Measurements from ENCODE around the gene POC1B. TPM values are rescaled to one million over a fixed set of nuclear protein-coding genes. Genes with fewer than 3 reads are reported as not detected.

The POC1B gene
- total RNA-seq, 4 donors from 2014 or later, result 17.6 to 35.2 (median 23.8) TPM

- Histone ChIP-seq H3K4me3 (no peak overlapping the region), H3K4me1 (peaks cover 0 to 19% (median 3%) of the 10 kb centered on the region in 3 donors), H3K27me3 (no peaks in the 10 kb centered on the region), H3K36me3 (no peaks in the 10 kb centered on the region), H3K27ac (no peak overlapping the region), H3K9me3 (no peaks in the 10 kb centered on the region)
- 71 to 74% methylated on average over 3 to 4 of the region's 4 CpGs for WGBS, 2 donors (ENCODE audit: low coverage in 1 of 2)
- TF ChIP-seq POLR2AphosphoS5 (IDR thresholded peaks at IDR 0.05) (no peak), EP300 (IDR thresholded peaks at IDR 0.05) (no peak), POLR2A (IDR thresholded peaks at IDR 0.05) (no peak)
- TF ChIP-seq, protein P1, sequence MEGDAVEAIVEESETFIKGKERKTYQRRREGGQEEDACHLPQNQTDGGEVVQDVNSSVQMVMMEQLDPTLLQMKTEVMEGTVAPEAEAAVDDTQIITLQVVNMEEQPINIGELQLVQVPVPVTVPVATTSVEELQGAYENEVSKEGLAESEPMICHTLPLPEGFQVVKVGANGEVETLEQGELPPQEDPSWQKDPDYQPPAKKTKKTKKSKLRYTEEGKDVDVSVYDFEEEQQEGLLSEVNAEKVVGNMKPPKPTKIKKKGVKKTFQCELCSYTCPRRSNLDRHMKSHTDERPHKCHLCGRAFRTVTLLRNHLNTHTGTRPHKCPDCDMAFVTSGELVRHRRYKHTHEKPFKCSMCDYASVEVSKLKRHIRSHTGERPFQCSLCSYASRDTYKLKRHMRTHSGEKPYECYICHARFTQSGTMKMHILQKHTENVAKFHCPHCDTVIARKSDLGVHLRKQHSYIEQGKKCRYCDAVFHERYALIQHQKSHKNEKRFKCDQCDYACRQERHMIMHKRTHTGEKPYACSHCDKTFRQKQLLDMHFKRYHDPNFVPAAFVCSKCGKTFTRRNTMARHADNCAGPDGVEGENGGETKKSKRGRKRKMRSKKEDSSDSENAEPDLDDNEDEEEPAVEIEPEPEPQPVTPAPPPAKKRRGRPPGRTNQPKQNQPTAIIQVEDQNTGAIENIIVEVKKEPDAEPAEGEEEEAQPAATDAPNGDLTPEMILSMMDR (IDR thresholded peaks at IDR 0.05), result no peak
- ATAC-seq, result no peak
Measured at GRCh38 chr12:89411846-89412245, 114.0 kb downstream of the POC1B start.

DNA sequence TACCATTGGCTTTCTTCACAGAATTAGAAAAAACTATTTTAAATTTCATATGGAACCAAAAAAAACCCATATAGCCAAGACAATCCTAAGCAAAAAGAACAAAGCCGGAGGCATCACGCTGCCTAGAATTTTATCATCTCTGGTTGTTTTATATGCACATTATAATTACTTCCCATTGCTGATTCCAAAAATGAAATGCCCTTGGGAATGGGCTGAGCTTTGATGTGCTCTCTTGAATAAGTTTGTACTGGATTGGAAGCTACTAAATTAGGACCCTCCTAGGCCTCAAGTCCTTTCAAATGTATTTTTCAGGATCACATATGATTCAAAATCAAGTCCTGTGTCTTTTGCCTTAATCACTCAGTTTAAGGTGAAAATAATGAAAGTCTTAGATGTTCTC lies 114.6 kb downstream of the POC1B start:
- ATAC-seq, result no peak
- TF ChIP-seq, protein P1 (IDR thresholded peaks at IDR 0.05), result no peak
- TF ChIP-seq POLR2AphosphoS5 (IDR thresholded peaks at IDR 0.05), result no peak
- TF ChIP-seq EP300 (IDR thresholded peaks at IDR 0.05), result no peak
- TF ChIP-seq POLR2A (IDR thresholded peaks at IDR 0.05), result no peak
- WGBS, 2 donors (ENCODE audit: low coverage in 1 of 2), result 81 to 83% methylated on average over 2 of the region's 2 CpGs
- H3K4me3 ChIP-seq, result no peak overlapping the region
- no peaks in the 10 kb centered on the region for H3K36me3 ChIP-seq
- peaks cover 0 to 13% (median 0%) of the 10 kb centered on the region in 3 donors for H3K4me1 ChIP-seq
- no peaks in the 10 kb centered on the region for H3K27me3 ChIP-seq
- no peaks in the 10 kb centered on the region for H3K9me3 ChIP-seq
- H3K27ac ChIP-seq, result no peak overlapping the region

DNA sequence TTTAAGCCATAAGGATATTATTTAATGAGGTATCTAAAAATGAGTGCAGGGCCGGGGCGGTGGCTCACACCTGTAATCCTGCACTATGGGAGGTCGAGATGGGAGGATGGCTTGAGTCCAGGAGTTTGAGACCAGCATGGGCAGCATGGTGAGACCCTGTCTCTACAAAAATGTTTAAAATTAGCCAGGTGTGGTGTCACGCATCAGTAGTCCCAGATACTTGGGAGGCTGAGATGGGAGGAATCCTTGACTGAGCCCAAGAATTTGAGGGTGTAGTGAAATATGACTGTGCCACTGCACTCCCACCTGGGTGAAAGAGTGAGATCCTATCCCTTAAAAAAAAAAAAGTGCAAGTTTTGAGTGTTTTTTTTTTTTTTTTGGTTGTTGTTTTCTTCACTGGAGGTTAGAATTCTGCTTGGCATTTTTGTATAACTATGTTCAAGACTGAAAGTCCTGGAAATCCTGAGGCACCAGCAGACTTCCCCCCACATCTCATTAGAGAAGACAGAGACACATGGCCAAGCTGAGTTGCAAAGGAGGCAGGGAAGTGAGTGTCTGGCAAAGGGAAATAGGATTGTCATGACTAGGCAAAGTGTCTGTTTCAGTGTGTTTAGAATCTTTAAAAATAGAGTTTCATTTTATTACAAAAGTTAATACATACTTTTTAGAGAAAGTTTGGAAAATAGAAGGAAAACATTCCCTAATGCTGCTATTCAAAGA lies 120.1 kb downstream of the POC1B start:
- Histone ChIP-seq H3K9me3 (no peaks in the 10 kb centered on the region), H3K27ac (no peak overlapping the region), H3K4me3 (no peak overlapping the region), H3K4me1 (no peaks in the 10 kb centered on the region), H3K27me3 (no peaks in the 10 kb centered on the region), H3K36me3 (no peaks in the 10 kb centered on the region)
- ATAC-seq, result no peak
- 93% methylated on average over 4 of the region's 4 CpGs; no CpG with 5 or more reads in 1 of the 2 donors for WGBS, 2 donors (ENCODE audit: low coverage in 1 of 2)
- no peak for TF ChIP-seq POLR2AphosphoS5 (IDR thresholded peaks at IDR 0.05)
- no peak for TF ChIP-seq EP300 (IDR thresholded peaks at IDR 0.05)
- TF ChIP-seq, protein P1 (IDR thresholded peaks at IDR 0.05), result no peak
- no peak for TF ChIP-seq POLR2A (IDR thresholded peaks at IDR 0.05)

GRCh38 chr12:89401433-89402058 lies 124.3 kb downstream of the POC1B start:
- no peaks in the 10 kb centered on the region for H3K36me3 ChIP-seq
- 72 to 89% methylated on average over 3 of the region's 3 CpGs for WGBS, 2 donors (ENCODE audit: low coverage in 1 of 2)
- H3K27me3 ChIP-seq, result no peaks in the 10 kb centered on the region
- no peak overlapping the region for H3K4me3 ChIP-seq
- ATAC-seq, result no peak
- no peak overlapping the region for H3K27ac ChIP-seq
- H3K9me3 ChIP-seq, result no peaks in the 10 kb centered on the region
- no peaks in the 10 kb centered on the region for H3K4me1 ChIP-seq
- TF ChIP-seq, protein P1 (IDR thresholded peaks at IDR 0.05), result no peak
- TF ChIP-seq POLR2AphosphoS5 (IDR thresholded peaks at IDR 0.05), result no peak
- TF ChIP-seq EP300 (IDR thresholded peaks at IDR 0.05), result no peak
- no peak for TF ChIP-seq POLR2A (IDR thresholded peaks at IDR 0.05)

GRCh38 chr12:89400415-89400814 lies 125.4 kb downstream of the POC1B start:
- Histone ChIP-seq H3K9me3 (no peaks in the 10 kb centered on the region), H3K27me3 (no peaks in the 10 kb centered on the region), H3K36me3 (no peaks in the 10 kb centered on the region), H3K27ac (no peak overlapping the region), H3K4me3 (no peak overlapping the region), H3K4me1 (no peaks in the 10 kb centered on the region)
- ATAC-seq, result no peak
- 95 to 100% methylated on average over 4 of the region's 6 CpGs for WGBS, 2 donors (ENCODE audit: low coverage in 1 of 2)
- TF ChIP-seq, protein P1 (IDR thresholded peaks at IDR 0.05), result no peak
- TF ChIP-seq EP300 (IDR thresholded peaks at IDR 0.05), result no peak

Measured in gastroesophageal sphincter (tissue), 4 donors.